Inferior parietal cortex (tissue), 1 donor: ENCODE results near the gene PBX2.
"Not testable (repeated sequence)": the region's sequence is repeated elsewhere in the genome, so short reads cannot be mapped to it uniquely, and the experiment has no call there.

Experiments used
- DNase-seq: peaks from one replicate; pipeline ENCODE4 v3.0.0-alpha.2; 2016; ENCODE audit errors: extremely low spot score

The PBX2 gene

DNA sequence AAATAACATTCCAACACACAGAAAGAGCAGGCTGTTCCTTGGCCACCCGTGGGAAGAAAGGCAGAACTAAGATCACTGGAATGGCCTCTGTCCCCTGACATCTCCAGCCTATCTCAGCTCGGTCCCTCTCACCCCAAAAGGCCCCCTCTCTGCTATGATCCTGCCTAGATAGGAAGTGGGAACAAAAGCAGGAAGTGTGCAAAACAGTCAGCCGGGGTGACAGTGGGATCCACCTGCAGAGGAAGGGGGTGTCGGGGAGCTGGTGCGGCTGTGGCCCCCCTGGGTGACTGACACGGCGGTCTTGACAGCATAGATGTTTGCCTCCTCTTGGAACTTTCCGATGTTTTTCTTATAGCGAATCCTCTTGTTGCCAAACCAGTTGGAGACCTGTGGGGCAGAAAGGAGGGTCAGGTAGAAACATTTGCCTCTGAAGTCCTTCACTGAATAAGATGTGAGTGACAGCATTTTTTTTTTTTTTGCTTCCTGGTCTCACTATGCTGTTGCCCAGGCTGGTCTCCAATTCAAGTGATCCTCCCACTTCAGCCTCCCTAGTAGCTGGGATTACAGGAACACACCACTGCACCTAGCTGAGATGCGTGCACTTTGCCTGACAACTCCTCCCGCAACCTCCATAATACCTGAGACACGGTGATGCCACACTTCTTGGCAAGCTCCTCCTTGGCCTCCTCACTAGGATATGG is 2.8 kb downstream of the PBX2 start:
- no peak for DNase-seq

- not testable (repeated sequence) for DNase-seq
These were observed 3.7 kb downstream of the PBX2 start for GRCh38 chr6:32186151-32186840.

DNA sequence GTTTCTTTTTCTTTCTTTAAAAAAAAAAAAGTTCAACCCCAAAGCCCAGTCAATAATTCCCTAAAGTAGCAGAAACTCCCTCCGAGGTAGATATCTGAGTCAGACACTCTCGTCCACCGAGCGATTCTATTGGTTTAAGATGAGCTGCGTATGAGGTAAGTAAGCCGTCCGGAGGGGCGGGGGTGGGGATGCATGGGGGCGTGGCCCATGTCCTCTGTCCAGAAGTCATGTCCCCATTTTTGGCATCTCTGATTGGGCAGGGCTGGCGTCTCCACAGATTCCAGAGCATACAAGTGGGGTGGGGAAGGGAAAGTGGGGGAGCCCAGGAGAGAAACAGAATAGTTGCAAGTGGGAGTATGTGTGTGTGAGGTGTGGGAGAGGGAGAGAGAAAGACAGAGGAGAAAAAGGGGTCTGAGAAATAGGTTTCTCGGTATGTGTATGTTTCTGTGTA is 4.3 kb downstream of the PBX2 start:
- DNase-seq, result not testable (repeated sequence)

- no peak for DNase-seq
These were observed 5.8 kb downstream of the PBX2 start, which contains the start of gene AGER for GRCh38 chr6:32184084-32184640. AGER (minus strand) TSS chr6:32184253; CDS start chr6:32184222, 31 bp downstream.

DNA sequence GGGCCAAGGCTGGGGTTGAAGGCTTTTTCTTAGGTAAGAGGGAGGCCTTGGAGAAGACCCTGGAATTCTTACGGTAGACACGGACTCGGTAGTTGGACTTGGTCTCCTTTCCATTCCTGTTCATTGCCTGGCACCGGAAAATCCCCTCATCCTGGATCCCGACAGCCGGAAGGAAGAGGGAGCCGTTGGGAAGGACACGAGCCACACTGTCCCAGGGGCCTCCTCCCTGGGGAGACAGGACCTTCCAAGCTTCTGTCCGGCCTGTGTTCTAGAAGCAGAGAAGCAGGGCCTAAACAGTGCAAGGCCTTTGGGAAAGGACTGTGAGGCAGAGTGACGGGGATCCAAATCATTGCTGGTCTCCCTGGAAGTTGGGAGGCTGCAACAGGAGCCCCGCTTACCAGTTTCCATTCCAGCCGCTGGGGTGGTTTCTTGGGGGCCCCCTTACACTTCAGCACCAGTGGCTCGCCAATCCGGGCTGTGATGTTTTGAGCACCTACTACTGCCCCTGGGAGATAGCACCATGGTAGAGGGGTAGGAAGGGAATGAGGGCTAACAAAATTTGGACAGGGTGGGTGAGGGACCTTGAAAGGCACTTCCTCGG is 6.4 kb downstream of the PBX2 start:
- no peak for DNase-seq

DNA sequence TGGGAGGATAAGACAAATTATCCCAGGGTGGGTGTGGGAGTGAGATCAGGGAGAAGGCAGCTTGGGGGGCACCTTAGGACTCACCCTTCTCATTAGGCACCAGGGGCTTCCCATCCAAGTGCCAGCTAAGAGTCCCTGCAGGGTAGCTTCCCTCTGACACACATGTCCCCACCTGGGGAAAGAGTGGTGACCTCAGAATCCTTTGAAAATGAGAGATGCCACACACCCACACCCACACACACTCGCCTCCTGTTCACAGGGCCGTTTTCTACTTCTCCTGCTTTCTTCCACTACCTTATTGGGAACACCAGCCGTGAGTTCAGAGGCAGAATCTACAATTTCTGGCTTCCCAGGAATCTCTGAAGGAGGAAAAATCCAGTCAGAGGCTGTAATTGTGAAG is 7.0 kb downstream of the PBX2 start:
- DNase-seq, result no peak

DNA sequence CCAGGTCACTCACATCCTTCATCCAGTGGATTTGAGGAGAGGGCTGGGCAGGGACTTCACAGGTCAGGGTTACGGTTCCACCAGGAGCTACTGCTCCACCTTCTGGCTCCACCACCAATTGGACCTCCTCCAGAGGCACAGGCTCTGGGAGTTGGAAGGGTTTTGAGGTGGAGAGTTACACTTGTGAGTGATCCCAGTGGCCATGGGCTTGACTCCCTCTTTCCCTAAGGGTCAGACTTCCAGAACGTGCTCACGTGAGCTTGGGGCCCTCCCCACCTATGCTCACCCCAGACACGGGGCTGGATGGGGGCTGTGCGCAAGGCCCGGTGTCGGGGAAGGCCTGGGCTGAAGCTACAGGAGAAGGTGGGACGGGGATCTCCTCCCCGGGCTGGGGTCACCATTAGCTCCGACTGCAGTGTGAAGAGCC is 7.4 kb downstream of the PBX2 start:
- no peak for DNase-seq

DNA sequence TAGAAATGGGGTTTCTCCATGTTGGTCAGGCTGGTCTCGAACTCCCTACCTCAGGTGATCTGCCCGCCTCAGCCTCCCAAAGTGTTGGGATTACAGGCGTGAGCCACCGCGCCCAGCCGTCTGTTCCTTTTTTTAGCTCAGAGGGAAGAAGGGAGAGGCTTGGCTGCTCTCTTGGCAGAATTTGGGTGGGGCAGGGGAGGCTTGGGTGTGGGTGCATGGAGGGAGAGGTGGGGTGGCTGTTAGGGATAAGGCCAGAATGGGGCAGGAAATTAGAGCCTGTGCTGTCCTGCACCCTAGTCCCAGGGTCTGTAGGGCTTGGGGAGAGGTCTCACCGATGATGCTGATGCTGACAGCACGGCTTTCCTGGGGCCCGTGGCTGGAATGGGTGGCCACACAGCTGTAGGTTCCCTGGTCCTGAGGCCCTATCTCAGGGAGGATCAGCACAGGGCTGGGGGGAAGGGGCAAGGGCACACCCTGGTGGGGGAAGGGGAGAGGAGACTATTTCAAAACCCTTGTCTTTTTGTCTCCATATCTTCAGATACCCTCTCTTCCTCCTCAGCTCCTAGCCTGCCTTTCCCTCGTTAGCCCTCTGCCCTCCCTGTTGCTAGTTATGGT is 8.0 kb downstream of the PBX2 start:
- no peak for DNase-seq

DNA sequence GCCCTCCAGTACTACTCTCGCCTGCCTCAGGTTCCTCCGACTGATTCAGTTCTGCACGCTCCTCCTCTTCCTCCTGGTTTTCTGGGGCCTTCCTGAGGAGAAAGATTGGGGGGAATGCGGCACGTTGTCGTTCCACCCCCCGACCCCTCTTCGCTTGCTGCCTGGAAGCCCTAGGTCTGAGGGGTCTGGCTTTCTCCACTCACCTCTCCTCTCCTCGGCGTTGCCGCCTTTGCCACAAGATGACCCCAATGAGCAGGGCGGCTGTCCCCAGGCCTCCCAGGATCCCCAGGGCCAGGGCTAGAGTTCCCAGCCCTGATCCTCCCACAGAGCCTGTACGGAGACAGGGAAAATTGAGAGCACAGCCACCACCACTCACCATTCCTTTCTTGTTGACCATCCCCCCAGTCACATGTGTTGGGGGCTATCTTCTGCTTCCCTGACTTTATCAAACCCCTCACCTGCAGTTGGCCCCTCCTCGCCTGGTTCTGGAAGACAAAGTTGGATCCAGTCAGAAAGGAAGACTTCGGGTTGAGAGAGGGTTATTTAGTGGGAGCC is 8.8 kb downstream of the PBX2 start:
- DNase-seq, result no peak

DNA sequence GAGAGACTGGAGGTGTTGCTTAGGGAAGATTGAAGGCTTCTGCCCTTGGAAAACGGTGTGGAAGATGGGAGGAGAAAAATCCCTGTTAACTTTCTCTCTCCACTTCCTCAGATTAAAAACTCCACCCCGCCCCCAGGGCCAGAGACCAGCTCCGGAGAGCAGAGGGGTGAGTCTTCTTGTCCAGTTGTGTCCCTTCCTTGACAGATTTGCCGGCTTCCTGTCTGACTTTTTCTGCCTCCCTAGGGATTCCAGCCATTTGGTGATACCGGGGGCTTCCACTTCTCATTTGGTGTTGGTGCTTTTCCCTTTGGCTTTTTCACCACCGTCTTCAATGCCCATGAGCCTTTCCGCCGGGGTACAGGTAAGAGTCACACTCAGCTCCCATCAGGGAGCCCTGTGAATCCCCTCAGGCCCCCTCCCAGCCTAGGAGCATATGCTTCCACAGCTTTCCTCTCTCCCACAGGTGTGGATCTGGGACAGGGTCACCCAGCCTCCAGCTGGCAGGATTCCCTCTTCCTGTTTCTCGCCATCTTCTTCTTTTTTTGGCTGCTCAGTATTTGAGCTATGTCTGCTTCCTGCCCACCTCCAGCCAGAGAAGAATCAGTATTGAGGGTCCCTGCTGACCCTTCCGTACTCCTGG is 10.1 kb downstream of the PBX2 start:
- DNase-seq, result no peak

GRCh38 chr6:32178547-32179440 is 11.2 kb downstream of the PBX2 start:
- DNase-seq, result no peak

- DNase-seq, result peak; percentile 100
These were observed 12.0 kb downstream of the PBX2 start, which contains the start of gene RNF5 for GRCh38 chr6:32177788-32178546. RNF5 (plus strand) TSS chr6:32178405; CDS start chr6:32178512, 107 bp downstream.

- DNase-seq, result no peak
These were observed 12.7 kb downstream of the PBX2 start for GRCh38 chr6:32177183-32177787.

- DNase-seq, result peak; percentile 41
These were observed 13.4 kb downstream of the PBX2 start for GRCh38 chr6:32176476-32177182.

DNA sequence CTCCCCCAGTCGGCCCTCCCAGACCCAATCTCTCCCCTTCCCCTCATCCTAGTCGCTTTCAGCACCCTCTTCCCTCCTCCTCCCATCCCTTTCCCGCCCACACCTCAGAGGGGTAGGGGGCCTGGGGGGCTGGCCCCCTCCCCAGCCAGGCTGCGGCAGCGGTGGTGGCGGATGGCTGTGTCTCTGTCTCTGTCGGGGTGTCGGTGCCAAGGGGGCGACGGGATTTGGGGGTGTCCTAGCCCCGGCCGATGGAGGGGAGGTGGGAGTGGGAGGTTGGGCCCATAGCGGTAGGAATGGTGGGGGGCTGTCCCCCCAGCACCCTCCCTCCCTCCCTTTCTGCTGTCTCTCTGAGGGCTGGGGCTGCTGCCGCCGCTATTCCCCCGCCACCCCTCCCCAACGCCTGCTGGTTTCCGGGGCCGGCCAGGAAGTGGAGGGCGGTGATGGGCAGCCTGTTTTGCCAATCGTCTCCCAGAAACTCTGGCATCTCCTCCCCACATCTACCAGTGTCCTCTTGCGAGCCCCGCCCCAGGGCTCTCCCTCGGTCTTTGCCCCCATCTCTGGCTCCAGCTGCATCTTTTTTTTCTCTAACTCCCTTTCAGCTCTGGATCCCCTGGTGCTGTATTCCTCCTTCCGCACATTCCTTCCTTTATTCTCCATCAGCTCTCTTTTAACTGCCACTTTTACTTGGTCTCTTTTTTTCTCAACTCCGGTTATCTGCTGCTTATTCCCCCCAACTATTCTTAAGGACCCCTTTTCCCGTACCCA is 14.1 kb downstream of the PBX2 start, which contains the start of gene AGPAT1:
Gene AGPAT1 (minus strand): TSS at position 374 of the 765 bp plus-strand sequence. CDS start 4,588 bp downstream, outside the sequence.
- peak; percentile 96 for DNase-seq

GRCh38 chr6:32175322-32175710 is 14.7 kb downstream of the PBX2 start:
- no peak for DNase-seq

- no peak for DNase-seq
These were observed 15.6 kb downstream of the PBX2 start for GRCh38 chr6:32174416-32174815.
